ENCODE results near the gene CA11.
"Not testable (repeated sequence)": the region's sequence is repeated elsewhere in the genome, so short reads cannot be mapped to it uniquely, and the experiment has no call there.

The CA11 gene

DNA sequence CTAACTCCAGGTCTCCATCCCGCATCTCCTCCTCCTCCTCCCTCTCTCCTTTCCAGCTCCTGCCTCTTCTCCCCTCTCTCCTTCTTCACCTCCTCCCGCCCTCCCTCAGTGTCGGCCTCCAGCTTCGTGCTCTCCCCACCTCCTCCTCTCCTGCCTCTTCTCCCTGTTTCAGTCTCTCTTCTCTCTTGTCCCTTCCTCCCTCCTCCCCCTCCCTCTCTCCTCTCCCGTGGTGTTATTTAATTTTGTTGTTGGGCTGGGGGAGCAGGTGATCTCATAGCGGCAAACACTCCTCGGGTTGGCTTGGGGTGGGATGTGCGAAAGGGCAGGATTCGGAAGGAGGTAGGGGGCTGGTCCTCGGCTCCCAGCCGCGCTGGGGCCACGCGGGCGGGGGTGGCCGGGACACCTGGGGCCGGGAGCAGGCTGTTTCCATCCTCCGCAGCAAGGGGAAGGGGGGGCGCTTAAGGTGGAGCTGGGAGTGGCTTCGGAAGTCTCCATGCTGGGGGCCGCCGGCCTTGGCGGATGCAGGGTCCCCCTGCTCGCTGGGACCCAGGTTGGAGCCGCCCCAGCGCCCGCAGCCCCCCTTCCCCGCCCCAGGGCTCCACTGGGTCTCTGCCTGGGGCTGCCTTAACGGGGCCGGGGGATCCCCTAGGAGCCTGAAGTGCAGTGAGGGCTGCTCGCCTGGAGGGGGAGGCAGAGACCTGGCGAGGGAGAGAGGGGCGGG, at the start of gene CA11:
CA11 (minus strand) TSS at position 187 of the 721 bp plus-strand sequence. CDS start 555 bp downstream, outside the sequence.
- peak; percentile 84 for DNase-seq (ENCODE audit: low spot score)

DNA sequence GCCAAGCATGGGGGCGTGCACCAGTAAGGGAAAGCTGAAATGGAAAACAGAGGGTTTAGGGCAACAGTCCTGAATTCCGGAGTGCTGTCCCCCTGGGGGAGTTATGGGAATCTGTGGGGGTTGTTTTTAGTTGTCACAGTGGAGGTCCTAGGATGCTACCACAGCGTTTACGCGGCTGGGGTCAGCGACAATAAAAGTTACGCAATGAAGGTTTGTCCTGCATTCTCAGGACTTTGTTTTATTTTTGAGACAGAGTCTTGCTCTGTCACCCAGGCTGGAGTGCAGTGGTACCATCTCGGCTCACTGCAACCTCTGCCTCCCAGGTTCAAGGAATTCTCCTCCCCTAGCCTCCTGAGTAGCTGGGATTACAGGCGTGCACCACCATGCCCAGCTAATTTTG, 47.6 kb upstream of the CA11 start:
- DNase-seq (ENCODE audit: low spot score): not testable (repeated sequence)

DNA sequence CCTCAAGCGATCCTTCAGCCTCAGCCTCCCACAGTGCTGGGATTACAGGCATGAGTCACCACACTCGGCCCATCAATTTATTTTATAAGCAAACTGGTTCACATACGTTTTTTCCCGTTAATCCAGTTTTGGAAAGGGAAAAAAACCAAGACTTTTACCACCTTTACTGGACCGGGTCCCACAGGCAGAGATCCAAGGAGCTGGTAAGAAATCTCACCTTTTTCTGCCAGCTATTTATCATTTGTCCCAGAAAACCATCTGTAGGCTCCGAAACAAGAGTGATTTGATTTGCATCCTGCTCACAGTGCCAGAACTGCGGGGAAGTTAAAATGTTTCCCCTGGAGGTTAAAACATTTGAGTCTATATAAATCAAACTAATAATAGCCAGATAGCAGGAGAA, 43.5 kb upstream of the CA11 start:
- no peak for DNase-seq (ENCODE audit: low spot score)

DNA sequence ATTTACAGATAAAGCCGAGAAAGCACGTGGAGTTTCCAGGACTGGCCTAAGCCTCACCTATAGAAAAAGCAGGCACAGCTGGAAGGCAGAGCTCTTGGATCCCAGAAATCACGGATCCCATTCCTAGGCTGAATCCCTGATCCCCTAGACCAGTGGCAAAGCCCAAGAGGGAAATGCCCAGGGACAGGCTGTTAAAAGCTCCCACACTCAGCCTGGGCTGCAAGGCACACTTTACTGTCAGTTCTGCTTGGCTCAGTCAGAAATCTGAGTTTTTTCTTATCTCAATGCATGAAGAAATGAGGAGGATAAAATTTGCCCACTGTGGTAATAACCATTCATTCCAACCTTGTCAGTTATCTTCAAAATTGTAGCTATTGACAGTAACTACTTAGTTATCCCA, 41.8 kb upstream of the CA11 start:
- no peak for DNase-seq (ENCODE audit: low spot score)

DNA sequence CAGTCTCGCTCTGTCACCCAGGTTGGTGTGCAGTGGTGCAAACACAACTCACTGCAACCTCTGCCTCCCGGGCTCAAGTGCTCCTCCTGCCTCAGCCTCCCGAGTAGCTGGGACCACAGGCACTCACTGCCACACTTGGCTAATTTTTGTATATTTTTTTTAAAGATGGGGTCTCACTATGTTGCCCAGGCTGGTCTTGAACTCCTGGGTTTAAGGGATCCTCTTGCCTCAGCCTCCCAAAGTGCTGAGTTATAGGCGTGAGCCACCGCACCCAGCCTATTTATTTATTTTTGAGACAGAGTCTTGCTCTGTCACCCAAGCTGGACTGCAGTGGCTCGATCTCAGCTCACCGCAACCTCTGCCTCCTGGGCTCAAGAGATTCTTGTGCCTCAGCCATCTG, 40.6 kb upstream of the CA11 start:
- not testable (repeated sequence) for DNase-seq (ENCODE audit: low spot score)

DNA sequence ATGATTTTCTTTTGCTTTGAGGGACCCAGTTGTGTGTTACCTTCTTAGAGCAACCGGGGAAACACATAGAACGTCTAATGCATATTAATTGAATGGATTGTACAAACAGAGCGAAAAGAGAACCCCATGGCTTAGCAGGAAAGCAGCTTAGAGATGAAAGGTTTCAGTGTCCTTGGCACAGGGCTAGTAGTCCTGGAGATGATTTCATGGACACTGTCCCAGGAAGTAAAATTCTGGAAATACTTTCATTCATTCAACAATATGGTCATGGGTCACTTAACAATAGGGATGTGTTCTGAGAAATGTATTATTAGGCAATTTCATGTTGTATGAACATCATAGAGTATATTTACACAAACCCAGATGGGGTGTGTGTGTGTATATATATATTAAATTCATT, 40.1 kb upstream of the CA11 start:
- DNase-seq (ENCODE audit: low spot score): no peak

DNA sequence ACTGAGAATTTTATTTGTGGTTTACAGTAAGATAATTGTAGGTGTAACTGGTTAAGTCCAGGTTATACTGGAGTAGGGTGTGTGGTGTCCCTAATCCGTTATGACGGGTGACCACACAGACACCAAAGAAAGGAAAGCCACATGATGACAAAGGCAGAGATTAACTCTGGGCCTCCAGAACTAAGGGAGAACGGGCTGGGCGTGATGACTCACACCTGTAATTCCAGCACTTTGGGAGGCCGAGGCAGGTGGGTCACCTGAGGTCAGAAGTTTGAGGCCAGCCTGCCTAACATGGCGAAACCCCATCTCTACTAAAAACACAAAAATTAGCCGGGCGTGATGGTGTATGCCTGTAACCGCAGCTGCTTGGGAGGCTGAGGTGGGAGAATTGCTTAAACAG, 39.6 kb upstream of the CA11 start:
- DNase-seq (ENCODE audit: low spot score): peak; percentile 64

DNA sequence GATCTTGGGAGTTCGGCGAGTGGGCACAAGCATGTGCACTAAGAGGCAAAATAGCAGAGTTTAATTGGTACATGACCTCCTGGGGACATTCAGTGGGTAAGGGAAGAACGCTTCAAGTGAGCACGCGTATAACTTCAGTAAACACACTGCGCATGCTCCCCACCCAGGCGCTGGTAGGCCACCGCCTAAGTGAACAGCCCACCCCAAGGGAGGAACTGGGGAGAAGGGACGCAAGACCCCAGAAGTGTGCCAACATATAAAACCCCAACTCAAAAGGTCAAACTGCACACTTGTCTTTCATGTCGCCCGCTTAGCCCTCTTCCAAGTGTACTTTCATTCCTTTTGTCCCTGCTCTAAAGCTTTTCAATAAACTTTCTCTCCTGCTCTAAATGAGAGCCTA, 37.4 kb upstream of the CA11 start:
- no peak for DNase-seq (ENCODE audit: low spot score)

DNA sequence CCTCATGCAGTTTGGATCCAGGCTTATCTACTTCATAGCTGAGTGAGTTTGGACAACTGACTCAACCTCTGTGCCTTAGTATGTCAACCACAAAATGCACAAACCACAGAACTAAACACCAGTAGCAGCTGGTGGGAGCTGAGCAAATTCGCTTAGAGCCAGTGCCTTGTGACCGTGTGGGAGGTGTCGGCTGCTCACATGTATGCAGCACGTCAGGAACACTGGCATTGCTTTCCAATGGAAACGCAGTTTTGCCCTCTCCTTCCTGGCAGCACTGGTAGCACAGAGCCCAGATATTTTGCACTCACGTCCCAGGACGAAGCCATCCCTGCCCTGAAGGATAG, 35.1 kb upstream of the CA11 start:
- DNase-seq (ENCODE audit: low spot score): no peak

DNA sequence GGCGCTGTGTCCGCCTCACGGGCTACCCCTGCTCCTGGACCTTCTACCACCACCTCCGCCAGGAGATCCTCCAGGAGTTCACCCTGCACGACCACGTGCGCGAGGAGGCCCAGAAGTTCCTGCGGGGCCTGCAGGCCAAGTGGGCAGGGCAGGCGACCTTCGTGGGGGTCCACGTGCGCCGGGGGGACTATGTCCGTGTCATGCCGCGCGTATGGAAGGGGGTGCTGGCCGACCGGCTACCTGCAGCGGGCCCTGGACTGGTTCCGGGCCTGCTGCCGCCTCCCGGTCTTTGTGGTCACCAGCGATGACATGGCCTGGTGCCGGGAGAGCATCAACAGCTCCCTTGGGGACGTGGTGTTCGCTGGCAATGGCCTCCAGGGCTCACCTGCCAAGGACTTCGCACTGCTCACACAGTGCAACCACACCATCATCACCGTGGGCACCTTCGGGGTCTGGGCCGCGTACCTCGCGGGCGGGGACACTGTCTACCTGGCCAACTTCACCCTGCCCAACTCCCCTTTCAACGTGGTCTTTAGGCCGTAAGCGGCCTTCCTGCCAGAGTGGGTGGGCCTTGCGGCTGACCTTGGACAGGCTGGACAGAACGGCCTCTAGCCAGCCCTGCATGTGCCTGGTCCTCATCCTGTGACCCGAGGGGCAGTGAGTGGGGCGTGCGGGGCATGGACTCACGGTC, 34.6 kb upstream of the CA11 start:
- DNase-seq (ENCODE audit: low spot score): no peak

DNA sequence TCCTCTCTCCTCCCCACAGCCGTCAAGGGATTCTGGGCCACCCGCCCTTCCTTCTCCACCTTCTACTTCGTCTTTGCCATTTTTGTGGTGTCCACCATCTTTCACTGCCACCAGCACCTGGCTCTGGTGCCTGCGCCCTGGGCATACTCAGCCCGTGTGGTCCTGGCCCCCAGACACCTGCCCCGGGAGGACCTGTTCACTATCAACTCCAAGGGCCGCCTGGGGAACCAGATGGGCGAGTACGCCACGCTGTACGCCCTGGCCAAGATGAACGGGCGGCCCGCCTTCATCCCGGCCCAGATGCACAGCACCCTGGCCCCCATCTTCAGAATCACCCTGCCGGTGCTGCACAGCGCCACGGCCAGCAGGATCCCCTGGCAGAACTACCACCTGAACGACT, 34.0 kb upstream of the CA11 start:
- DNase-seq (ENCODE audit: low spot score): not testable (repeated sequence)

DNA sequence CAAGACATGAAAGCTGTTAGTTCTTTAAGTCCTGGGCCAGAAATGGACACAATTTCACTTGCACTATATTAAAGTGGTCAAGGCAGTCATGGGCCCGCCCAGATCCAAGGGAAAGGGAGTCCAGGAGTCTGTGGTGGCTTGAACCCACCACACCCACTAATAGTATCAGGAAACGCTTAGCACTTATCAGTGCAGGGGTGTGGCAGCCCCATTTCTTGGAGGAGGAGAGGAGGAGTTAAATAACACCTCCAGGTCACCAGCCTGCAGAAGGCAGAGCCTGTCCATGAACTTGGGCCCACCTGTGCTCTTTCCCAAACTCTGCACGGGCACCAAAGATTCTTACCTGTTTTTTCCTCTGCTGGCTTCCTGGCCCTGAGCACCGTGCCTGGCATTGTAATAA, 32.2 kb upstream of the CA11 start:
- peak; percentile 56 for DNase-seq (ENCODE audit: low spot score)

DNA sequence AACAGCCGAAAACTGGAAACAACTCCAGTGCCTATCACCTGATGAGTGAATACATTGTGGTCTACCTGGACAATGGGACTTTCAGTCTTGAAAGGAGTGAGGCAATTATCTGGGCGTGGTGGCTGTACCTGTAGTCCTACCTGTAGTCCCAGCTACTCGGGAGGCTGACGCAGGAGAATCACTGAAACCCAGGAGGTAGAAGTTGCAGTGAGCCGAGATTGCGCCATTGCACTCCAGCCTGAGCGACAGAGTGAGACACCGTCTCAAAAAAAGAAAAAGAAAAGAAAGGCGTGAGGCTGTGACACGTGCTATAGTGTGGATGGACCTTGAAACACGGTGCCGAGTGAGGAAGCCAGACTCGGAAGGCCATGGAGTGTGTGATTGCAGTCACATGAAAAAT, 30.9 kb upstream of the CA11 start:
- DNase-seq (ENCODE audit: low spot score): no peak

DNA sequence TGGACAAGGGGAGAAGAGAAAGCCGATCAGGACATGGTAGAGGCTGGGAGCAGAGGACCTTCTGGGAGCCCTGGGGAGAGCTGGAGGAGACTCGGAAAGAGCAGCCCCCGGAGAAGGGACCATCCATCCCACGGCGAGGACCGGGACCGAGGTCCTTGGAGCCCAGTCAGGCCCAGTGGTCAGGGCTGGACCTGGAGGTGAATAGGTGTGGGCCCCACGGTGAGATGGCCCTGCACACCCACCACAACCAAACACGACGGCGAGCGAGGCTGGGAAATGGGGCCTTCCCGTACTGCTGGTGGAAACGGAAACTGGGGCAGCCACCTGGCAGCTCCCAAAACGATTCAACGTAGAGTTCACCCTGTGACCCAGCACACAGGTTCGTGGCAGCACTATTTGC, 30.5 kb upstream of the CA11 start:
- DNase-seq (ENCODE audit: low spot score): no peak

DNA sequence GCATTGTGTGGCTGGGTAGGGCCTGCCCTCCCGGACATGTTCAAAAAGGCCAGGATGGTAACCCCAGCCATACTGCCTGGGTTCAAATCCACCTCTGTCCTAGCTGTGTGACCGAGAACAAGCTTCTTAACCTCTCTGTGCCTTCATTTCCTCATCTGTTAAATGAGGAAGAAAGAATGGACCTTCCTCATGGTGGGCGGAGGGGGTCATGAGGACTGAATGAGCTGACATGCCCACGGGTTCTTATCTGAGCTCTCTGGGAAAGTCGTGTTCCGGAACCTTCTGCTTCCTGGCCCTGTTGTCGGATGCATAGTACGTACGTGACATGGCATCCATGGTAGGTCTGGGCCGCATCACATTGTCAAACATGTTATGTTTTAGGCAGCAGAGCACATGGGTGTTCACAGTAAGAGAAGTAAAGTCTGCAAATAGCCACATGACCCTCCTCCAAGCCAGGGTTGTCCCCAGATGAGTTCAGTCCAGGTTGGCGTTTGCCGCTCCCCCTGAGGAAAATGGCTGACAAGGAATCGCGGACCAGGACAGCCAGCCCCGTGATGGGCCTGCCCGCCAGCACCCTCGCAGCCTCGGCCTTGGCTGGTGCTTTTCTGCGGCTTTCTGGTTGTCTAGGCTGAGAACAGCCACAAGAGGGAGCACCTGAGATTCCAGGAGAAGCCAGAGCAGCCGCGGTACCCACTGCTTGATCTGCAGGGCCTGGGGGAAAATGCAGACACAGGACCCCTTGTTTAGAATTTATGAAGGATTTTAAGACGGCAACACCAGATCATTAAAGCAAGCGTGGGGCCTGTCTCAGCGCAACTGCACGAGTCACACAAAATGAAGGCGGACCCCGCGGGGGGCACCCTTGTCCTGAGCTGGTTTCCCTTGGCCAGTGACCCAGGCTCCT, 29.2 kb upstream of the CA11 start:
- peak; percentile 77 for DNase-seq (ENCODE audit: low spot score)

DNA sequence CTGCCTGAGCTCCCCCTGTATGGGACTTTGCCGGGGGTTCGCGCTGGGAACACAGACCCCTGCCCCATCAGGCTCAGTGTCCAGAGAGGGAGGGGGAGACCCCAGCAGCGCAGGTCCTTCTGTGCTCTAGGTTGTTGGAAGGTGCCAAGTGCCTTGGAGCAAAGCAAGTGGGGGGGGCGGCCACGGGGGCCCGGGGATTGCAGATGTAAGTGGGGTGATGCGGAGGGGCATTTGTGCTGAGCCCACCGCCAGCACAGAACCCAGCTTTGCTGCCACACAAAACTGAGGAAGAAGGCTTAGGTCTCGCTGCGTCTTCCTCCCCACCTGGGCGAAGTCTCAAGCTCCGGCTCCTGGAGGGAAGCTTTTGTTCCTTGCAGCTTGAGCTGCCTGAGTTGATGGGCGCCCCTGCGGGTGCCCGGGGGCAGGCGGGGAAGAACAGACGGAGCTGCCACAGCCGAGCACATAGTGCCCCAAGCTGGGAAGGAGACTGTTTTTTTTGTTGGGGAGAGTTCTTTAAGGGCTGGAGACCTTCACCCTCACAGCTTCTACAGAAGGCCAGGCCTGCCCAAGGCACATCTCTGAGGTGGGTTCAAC, 28.3 kb upstream of the CA11 start:
- no peak for DNase-seq (ENCODE audit: low spot score)

DNA sequence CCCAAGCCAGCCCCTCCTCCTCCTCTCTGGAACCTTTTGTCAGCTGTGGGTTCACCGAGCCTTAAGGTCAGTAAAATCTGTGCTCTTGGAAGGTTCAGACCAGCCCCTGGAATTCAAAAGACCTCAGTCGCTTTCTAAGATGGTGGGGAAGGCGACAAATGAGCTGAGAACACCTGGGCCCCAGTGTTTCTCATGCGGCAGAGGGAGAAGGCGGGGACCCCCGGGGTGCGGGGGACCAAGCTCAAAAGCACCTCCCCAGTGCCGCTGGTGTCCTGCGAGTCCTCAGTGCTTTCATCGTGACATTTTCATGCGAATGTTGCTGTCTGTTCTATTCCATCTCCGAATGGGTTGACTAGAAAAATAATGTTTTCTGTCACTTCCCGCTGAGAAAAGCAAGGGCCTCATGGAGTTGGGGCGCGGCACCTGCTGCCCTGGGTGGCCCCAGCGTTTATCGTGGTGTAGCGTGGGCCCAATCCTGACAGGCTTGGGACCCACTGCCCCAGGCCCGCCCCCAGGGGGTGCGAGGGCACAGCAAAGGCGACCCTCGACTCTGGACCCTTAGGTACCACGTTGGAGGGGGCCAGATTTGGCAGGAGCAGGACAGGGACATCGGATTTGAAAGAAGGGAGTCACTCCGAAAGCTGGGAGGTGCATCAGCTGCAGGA, 27.6 kb upstream of the CA11 start:
- no peak for DNase-seq (ENCODE audit: low spot score)

DNA sequence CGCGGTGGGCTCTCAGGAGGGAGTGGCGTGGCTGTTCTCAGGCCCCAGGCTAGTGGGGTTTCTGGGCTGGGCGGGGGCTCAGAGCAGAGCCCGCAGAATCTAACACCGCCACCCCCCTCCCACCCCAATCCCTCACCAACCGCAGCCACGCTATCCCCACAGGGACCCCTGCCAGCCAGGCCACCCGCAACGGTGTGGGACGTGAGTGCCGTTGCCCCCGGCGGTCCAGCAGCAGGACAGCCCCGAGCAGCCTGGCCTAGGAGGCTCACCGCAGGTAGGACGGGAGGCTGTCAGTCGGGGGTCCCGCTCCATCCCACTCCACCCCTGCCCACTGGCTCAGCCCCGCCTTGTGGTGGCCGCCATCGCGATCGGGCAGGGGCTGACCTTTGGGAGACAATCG, 27.0 kb upstream of the CA11 start, which contains the start of gene NTN5:
NTN5 (minus strand) TSS at position 24 of the 400 bp plus-strand sequence. CDS start 2,031 bp downstream, outside the sequence.
- no peak for DNase-seq (ENCODE audit: low spot score)

DNA sequence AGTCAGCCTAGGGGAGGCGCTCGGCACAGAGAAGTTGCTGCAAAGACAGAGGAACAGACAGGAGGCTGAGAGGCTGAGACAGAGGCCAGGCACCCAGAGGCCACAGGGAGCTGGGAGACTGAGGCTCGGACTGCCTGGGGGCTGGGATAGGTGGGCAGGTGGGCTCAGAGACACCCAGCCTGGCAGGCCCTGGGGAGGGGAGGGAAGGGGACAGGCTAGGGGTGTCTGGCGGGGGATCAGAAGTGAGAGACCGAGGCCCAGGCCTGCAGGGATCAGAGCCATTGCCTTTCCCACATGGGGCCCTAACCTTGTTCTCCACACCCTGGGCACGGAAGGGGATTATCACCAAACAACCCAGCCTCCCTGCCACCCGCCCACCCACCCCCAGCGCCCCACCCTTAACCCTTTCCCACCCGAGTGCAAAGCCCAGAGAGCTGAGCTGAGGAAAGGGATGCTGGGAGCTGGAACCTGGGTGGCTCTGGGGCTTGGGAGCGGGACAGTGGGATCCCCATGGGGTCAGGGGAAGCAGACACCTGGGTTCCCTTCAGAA, 25.5 kb upstream of the CA11 start:
- no peak for DNase-seq (ENCODE audit: low spot score)

DNA sequence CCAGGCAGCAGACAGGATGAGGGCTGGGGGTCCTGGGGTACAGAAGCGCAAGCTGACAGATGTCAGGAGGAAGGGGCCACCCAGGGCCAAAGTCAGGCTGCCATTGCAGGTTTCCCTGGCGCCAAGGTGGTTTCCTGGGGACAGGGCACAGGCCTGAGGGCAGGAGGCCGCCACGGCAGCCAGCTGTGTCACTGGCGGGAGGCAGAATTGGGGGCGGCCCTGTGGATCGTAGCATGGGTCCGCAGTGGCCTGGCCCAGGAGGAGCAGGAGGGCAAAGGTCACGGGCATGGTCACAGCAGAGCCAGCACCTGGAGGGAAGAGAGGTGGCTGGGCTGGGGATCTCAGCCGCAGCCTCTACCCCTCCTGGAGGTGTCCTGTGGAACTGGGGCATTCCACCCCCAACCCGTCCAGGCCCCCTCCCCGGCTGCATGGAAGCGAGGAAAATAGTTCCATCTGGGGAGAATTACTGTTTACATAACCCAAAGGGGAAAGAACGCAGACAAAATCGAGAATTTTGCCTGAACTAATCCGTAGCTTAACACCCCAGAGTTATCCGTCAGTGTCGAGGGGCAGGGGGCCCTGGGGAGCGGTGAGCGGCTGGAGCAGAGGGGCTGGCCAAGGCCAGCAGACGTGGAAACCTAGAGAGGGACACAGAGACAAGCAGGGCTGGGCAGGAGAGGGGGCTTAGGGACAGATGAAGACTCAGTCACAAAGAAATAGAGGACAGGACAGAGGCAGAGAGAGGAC, 24.9 kb upstream of the CA11 start:
- no peak for DNase-seq (ENCODE audit: low spot score)
